Activated T-helper 1 cell treated with Interleukin-2 at 50 U/mL for 16 hours (primary cell): Measurements from ENCODE around the gene SCD5.

Experiments
- DNase-seq: peaks from one replicate; pipeline ENCODE4 v3.0.0-alpha.2; 2020; ENCODE audit warnings: low read depth

The SCD5 gene

GRCh38 chr4:82691431-82691830, 107.2 kb downstream of the SCD5 start:
- DNase-seq = no peak

- DNase-seq = no peak
Measured at GRCh38 chr4:82688091-82688795, 110.4 kb downstream of the SCD5 start.

- DNase-seq = no peak
Measured at GRCh38 chr4:82687531-82687930, 111.1 kb downstream of the SCD5 start.

DNA sequence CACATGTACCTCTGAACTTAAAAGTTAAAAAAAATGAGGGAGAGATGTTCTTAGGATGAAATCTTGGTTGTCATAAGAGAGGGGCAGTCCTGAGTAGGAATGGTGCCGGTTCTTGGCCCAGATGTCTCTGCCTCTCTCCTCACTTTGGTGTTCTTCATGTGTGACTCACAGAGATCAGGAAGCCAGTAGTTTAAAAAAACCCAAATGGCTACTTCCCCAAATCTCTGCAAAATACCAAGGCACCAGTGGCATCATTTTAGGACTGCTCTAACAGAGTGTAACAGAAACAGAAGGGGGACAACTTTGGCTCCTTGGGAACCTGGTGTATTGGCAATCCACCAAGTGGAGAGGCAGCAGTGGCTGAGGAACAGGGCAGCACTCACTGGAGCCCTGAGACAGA, 116.8 kb downstream of the SCD5 start:
- DNase-seq = no peak

DNA sequence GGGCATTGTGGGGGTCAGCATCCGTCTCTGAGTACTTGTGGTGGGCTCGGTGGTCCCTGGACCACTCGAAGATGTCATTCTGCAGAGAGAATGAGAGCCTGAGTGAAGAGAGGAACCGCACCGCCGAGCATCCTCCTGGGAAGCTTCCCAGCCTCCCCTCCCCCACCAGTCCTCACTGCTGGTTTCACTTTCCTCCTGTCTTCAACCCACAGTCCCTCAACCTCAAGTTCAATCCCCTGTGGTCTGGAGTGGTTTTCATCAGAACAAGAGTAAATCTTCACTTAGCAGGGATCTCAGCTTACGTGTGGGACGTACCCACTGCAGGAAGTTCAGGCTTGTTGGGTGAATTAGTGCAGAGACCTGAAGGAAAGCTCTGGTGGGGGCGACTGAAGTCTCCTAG, 117.8 kb downstream of the SCD5 start:
- DNase-seq = no peak

- DNase-seq = no peak
Measured at GRCh38 chr4:82679531-82679930, 119.1 kb downstream of the SCD5 start.

DNA sequence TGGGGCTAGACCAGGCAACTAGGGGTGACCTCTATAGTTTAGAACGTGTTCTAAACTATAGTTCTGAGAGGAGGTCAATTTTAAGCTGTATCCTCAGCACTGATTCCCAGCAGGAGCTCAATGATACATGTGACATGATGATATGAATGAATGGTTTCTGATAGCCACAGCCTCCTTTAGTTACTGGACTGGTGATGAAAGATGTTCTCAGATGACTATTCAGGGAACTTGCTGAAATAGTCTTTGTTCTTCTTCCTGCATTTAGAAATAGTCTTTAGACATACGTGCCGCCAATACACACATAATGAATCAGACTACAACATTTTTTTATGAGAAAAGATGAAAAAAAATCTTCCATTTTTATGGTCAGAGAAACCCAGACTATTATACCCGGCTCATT, 120.5 kb downstream of the SCD5 start:
- DNase-seq = no peak

GRCh38 chr4:82677327-82677726, 121.3 kb downstream of the SCD5 start:
- DNase-seq = no peak

- no peak for DNase-seq
Measured at GRCh38 chr4:82667761-82668480, 130.7 kb downstream of the SCD5 start.

GRCh38 chr4:82666970-82667665, 131.5 kb downstream of the SCD5 start:
- DNase-seq = no peak

- no peak for DNase-seq
Measured at GRCh38 chr4:82661181-82661992, 137.2 kb downstream of the SCD5 start.

DNA sequence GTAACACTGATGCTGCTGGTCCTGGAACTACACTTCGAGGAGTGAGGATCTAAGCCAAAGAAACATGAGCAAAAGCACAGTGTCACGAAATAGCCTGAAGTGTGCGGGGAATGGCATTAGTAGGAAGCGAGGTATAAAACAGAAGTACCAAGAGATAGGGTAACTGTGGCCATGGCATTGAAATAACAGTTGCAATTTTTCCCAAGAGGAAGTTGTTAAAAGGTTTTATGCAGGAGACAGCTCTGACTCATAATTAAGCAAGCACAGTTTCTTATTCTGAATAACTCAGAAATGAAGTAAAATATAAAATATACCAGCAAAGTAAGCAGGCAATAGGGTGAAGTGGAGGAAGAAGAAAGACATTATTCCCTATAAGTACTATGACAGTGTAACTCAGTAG, 146.5 kb downstream of the SCD5 start:
- DNase-seq = no peak

DNA sequence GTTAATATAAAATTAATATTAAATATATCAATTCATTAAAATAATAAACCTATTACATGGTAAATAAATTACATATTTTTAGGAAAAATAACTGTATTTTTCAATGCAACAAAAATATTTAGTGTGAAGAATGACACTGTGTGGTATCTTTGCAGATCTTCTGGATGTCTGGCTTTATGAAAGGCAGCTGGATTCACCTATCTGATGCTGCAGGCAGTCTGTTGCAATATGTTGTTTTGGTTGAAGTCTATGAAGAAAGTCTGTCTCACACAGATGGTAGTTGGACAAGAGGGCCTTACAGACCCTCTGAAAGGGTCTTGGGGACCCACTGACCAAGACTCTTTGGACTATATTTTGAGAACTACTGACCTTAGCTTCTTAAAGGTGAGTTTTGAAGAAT, 147.7 kb downstream of the SCD5 start:
- DNase-seq = no peak

DNA sequence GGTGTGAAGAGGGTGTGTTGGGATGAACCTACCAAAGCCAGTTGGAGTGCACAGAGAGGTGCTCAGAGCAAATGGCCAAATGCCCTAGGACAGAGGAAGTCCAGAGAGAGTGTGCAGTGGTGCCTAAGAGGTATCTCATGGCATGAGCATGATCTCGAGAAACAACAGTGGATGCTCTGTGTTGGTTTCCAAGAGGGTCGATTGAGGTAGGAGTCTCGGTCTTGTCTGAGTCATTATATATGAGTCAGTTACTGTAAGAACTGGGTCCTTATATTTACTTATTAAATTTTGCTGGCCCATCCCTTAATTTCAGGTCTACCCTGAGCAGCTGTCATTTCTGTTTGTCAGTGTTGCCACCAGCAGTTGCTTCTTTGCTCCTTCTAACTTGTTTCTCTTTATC, 150.2 kb downstream of the SCD5 start:
- DNase-seq = no peak

DNA sequence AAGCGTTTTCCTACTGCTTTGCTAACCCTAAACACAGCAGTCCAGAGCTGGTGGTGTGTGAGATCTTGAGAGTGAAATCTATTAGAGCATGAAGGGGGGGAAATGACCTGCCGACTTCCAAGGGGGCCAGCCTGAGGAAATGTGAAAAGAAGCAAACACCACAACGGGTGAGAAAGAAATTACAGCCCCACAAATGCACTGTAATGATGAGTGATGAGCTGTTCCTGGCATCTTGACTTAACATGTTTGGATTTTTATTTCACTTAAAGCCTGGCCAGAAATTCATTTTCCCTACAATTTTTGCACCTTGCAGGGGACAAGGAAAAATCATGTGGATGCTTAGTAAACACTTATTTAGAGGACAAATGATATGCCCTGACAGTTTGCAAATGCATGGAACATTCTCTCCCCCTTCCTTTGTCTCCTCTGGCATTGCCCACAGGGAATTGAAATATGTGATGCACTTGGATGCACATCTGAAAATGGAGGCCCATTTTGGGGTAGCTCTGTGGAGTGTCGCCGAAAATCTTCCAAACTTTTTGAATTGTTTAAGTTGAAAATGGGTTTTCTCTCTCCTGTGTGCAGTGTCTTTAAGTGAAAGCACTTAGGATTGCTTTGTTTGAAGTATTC, 152.5 kb downstream of the SCD5 start:
- DNase-seq = no peak

DNA sequence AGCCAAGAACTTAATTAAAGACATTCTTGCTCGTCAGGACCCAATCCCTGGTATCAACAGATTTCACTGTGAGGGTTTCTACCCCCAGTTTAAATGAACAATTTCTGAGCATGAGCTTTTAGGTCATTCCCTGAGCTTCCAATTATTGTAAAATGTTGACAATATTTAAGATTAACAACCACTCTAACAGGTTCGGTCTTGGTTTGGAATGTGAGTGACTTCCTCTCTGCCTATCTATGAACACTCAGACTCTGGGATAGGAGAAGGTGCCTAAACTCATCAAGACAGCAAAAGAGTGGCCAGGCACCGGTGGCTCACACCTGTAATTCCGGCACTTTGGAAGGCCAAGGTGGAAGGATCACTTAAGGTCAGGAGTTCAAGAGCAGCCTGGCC, 153.9 kb downstream of the SCD5 start:
- no peak for DNase-seq

GRCh38 chr4:82643994-82644733, 154.4 kb downstream of the SCD5 start:
- no peak for DNase-seq

- no peak for DNase-seq
Measured at GRCh38 chr4:82642331-82642730, 156.3 kb downstream of the SCD5 start.

DNA sequence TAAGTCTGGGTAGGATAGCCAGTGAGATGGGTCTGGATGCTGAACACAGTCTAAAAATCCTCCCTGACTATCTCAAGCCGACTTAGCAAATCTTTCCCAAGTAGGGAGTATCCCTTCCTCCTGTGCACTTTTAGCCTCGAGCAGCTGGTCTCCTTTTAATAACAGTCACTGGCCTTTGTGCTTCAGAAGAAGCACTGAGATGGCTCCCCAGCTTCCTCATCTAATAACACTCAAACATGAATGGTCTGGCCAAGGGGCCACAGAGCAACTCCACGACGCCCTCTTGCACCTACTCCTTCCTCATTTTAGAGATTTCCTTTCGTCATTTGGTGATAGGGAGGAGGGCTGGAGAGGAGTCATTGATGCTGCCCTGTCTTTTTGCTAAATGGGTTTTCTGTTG, 158.1 kb downstream of the SCD5 start:
- DNase-seq = no peak

- no peak for DNase-seq
Measured at GRCh38 chr4:82639971-82640370, 158.6 kb downstream of the SCD5 start.

DNA sequence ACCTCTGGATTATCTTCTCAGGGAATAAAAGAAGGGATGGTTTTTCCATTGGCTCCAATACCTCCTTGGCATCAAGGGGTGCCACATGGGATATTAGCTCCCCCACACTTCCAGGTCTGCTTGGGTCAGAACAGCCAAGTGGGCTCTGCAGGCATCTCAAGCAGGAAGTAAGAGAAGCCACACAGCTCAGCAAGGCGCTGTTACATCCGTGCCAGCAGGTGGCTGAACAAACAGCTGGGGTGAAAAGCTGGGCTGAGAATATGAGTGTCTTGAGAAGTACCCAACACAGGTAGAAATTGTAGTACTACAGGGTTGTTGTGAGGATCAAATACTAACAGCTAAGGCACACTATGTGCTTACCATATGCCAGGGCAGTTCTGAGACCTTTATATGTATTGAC, 160.1 kb downstream of the SCD5 start:
- no peak for DNase-seq
